Stromal cell of bone marrow (primary cell): ENCODE data around the gene DPEP1.
"Not testable (repeated sequence)": the region's sequence is repeated elsewhere in the genome, so short reads cannot be mapped to it uniquely, and the experiment has no call there.

Experiments used
- DNase-seq: peaks from one replicate; pipeline ENCODE4 v3.0.0-alpha.2; 2012; ENCODE audit warnings: low read depth

Gene DPEP1

DNA sequence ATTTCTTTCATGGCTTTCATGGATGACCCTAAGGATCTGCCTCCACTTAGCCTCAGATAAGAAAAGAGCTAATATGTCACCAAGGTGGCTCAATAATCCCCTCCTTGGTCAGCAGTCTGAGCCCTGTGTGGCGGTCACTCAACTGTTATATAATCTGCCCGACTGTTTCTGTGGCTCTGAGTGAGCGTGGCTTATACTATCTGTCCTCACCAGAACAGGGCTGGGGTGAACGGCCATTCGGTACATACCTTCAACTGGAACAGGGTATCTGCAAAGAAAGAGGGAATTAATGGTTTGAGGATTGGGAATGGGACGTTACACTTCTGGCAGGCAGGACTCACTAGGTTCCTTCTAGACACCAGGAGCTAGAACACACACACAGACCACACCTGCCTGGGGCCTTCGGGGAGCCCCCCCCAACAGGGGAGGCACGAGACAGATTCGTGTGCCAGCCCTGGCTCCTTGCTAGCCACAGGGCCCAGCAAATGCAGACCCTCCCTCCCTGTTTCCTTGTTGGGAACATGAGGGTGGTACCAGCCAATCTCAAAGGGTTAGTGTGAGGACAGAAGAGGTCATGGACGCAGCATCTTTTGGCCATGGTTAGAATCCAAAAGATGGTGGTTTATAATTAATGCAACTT is 40.3 kb downstream of the DPEP1 start:
- DNase-seq: no peak

DNA sequence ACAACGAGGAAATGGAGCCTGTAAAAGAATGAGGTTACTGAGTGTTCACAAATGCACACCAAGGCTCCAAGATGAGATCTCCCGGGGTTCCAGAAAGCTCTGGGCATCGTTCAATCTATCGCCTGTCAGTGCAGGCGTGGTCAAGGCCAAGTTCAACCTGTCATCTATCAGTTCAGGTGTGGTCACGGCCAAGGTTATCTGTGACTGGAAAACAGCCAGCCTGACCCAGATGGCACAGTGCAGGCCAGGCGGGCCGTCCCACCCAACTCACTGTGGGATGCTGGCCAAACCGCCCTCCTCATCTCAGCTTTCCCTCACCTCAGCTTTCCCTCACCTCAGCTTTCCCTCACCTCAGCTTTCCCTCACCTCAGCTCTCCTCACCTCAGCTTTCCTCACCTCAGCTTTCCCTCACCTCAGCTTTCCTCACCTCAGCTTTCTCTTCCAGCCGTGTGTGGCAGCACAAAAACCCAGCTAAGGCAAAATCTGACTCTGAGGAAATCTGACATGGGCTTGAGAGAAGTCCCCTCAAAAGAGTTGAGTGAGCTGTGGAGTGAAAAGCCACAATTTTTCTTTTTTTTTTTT is 41.7 kb downstream of the DPEP1 start:
- DNase-seq: no peak

GRCh38 chr16:89656435-89657121 is 43.1 kb downstream of the DPEP1 start:
- DNase-seq: no peak

DNA sequence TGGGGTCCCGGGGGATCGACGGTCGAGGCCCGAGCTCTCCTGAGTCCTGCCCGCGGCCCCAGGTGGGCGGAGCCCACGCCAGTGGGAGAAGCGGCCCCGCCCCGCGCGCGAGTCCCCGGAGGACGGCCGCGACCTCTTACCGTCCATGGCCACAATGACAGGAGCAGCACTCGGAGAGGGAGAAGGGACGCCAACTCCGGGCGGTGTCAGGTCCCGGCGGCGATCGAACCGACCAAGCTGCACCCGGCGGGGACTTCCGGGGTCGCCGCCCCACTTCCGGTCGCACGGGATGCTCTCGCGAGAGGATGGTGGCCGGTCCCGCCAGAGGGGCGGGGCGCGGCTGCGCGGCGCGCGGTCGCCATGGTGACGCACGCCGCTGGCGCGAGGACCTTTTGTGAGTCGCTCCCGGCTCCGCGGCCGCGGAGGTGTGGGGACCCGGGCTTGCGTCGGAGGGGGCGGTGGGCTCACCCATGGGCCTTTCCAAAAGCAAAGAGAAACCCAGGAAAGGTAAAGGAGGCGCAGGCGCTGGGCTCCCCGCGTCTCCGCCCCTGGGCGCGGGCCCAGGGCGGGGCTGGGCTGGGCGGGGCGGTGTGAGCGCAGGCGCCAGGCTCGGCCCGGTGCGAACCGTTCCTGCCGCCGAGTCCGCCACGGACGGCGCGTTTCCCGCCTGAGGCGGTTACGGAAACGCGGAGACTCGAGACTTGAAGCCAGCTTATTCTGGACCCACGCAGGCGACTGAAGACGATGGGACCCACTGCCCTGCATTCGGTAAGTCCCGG is 44.2 kb downstream of the DPEP1 start, which contains the start of the genes CHMP1A and SPATA33:
CHMP1A (minus strand) TSS at position 267 of the 779 bp plus-strand sequence; CDS start at position 147, 120 bp downstream.
SPATA33 (plus strand) TSS at position 395 of the 779 bp plus-strand sequence; CDS start at position 471, 76 bp downstream.
- DNase-seq: peak; percentile 63

- no peak for DNase-seq
These were observed 44.9 kb downstream of the DPEP1 start for GRCh38 chr16:89658221-89658879.

- no peak for DNase-seq
These were observed 46.7 kb downstream of the DPEP1 start for GRCh38 chr16:89660146-89660545.

DNA sequence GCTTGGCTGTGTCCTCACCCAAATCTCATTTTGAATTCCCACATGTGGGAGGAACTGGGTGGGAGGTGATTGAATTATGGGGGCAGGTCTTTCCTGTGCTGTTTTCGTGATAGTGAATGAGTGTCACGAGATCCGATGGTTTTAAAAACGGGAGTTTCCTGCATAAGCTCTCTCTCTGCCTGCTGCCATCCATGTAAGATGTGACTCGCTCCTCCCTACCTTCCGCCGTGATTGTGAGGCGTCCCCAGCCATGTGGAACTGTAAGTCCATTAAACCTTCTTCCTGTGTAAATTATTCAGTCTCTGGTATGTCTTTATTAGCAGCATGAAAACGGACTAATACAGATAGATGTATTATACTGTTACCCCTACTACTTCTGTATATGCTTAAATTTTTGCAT is 47.8 kb downstream of the DPEP1 start:
- no peak for DNase-seq

DNA sequence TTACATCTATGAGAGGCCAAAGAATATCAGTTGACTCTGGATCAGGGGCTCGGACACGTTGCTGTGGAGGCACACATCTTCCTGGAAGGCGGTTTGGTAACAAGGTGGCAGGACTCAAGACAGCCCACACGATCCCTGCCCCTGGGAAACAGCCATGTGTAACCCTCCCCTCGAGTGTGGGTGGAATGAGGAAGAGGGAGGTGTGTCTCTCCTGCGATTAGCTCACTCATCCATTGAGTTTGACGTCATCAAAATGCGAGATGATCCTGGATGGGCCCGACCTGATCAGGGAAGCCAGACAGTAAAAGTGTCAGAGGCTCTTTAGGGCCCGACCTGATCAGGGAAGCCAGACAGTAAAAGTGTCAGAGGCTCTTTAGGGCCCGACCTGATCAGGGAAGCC is 50.8 kb downstream of the DPEP1 start:
- not testable (repeated sequence) for DNase-seq

- not testable (repeated sequence) for DNase-seq
These were observed 53.6 kb downstream of the DPEP1 start for GRCh38 chr16:89667000-89667399.

GRCh38 chr16:89667633-89668032 is 54.2 kb downstream of the DPEP1 start:
- DNase-seq: no peak

DNA sequence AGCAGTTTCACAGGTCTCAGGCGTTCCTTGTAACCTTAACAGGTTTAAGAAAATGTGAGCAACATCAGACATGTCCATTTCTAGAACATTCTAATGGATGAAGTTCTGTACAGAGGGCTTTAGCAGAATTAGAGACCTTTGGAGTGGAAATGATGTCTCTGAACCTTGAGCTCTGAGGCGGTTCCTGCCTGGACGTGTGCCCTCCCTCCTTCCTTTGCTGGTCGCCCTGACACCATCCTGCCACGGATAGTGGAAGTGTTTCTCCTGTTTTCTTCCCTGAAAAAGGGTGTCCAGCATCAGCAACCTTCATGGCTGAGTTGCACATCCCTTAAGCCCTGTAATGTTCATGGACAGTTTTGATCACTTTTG is 55.3 kb downstream of the DPEP1 start:
- DNase-seq: no peak

DNA sequence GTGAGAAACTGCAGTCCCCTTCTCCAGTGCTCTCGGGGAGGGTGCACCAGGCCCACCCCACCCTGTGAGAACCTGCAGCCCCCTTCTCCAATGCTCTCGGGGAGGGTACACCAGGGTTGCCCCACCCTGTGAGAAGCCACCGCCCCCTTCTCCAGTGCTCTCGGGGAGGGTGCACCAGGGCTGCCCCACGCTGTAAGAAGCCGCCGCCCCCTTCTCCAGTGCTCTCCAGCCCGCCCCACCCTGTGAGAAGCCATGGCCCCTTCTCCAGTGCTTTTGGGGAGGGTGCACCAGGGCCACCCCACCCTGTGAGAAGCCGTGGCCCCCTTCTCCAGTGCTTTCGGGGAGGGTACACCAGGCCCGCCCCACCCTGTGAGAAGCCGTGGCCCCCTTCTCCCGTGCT is 56.3 kb downstream of the DPEP1 start:
- DNase-seq: no peak

DNA sequence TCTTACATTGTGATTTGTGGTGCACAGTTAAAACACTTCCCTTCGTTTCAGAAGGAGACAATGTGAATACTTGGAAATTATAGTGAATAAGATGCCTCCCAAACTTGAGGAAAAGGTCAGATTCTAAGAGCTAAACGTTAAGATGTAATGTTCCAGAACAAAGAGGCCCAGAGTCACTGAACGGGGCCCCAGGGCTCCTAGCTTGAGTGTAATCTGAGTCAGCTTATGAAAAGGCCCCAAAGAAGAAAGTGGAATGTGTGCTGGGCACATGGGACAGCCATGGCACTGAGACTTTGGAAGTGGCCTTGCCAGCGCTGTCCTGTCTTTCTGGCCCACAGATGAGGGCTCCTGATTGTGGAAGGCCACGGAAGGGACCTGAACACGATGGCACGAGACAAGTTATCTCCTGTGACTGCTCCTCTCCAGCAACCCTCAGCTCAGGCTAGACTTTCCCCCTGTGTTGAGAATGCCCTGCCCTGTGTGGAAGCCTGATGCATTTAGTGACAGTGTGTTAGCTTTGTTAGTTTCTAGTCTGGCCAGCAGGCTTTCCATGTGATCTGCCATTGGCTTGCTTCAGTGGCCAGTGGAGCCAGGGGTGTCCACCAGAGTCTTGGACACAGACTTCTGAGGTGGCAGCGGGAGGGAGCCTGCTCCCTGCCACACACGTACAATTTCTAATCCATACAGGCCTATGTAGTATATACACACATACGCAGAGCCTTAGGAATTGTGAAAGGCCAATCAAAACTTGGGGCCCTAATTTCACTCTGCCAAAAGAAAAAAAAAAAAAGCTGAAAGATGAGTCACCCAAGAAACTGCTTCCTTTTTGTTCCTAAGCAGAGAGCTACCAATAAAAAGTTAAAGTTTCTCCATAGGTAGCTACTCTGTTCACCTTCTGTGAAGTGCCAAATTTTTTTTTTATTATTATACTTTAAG is 57.3 kb downstream of the DPEP1 start:
- DNase-seq: no peak

GRCh38 chr16:89671565-89671964 is 58.1 kb downstream of the DPEP1 start:
- not testable (repeated sequence) for DNase-seq

- no peak for DNase-seq
These were observed 58.9 kb downstream of the DPEP1 start for GRCh38 chr16:89672177-89672941.

DNA sequence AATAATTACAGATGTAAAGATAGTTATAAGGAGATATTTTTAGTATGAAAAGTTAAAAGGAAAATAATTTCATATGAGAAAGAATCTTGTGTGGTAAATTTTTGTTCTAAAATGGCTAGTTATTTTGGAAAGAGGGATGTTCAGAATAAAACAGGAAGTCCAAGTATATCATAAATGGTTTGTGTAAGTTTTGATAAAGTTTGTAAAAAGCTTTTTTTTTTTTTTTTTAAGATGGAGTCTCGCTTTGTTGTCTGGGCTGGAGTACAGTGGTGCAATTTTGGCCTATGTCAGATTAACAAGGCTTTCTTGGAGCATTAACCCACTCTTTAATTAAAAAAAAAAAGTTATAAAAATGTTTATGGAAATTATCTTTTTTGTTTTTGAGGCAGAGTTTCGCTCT is 64.8 kb downstream of the DPEP1 start:
- DNase-seq: no peak

DNA sequence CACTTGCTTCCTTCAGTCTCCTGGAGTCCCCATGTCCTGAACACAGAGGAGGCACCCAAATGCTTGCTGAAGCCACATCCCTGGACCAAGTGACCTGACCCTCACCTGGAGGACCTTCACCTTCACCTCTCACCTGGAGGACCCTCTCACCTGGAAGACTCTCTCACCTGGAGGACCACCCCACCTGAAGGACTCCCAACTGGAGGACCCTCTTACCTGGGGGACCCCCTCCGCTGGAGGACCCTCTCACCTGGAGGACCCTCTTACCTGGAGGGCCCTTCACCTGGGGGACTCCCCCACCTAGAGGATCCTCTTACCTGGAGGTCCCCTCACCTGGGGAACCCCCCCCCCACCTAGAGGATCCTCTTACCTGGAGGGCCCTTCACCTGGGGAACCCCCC is 72.5 kb downstream of the DPEP1 start:
- no peak for DNase-seq

DNA sequence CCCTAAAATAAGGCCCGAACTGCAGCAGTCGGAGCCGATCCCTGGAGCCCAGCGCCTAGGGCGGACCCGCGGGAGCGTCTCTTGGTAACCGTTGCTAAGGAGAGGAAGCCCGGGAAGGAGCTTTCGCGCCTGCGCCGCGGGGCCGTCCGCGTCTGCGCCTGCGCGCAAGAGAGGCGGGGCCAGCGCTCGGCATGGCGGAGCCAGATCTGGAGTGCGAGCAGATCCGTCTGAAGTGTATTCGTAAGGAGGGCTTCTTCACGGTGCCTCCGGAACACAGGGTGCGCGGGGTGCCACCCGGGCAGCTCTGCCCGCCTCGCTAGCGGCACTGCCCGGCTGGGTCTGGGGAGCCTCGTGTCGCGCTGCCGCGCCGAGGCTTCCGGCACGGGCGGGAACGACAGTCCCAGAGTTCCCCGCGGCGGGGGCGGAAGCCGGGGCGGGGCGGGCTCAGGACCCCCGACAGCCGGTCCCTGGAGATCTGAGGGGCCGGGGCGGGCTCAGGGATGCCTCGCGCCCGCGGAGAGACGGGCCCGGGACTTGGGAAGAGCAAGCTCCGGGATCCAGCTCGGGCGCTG is 73.2 kb downstream of the DPEP1 start, which contains the start of gene CDK10:
CDK10 (plus strand) TSS at position 170 of the 572 bp plus-strand sequence; CDS start at position 192, 22 bp downstream.
- peak; percentile 70 for DNase-seq

DNA sequence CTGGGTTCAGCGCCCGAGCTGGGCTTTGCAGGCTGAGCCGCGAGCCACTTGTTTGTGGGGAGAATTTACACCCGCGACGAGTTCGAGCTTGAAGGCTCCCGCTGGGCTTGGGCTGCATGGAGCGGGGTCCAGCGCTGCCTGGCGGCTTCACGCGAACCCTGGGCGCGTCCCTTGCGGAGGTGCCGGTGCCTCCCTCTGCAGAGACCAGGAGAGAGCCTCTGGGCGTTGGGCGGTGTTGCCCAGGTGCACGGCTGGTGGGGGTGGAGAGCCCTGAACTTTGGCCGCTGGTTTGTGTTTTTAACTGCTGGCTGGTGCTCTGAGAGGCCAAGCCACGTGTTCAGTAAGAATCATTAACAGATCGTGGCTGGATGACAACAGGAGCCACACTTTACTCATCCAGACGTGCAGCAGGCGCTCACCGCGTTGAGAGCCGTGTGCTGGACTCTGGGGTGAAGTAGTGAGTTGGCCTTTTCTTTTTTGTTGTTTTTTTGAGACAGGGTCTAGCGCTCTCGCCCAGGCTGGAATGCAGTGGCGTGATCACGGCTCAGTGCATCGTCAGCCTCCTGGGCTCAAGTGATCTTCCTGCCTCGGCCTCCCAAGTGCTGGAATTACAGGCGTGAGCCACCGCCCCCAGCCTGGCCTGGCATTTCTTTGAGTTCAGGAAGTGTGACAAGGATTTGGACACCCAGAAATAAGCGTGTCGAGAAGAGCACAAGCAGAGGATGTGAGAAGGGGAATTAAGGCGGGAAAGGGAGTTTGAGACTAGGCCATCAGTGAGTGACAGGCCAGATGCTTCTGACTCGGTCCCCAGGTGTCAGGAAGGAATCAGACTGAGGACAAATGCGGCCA is 73.9 kb downstream of the DPEP1 start:
- no peak for DNase-seq
